NCI-H1417 treated with DMSO at 0.1 percent for 48 hours (cell line): ENCODE results near the gene CBY2.
"Not testable (repeated sequence)": the region's sequence is repeated elsewhere in the genome, so short reads cannot be mapped to it uniquely, and the experiment has no call there.

Source experiments
- DNase-seq: peaks from one replicate; lab custom pipeline; 2025; lab: John Stamatoyannopoulos, UW

CBY2 gene

DNA sequence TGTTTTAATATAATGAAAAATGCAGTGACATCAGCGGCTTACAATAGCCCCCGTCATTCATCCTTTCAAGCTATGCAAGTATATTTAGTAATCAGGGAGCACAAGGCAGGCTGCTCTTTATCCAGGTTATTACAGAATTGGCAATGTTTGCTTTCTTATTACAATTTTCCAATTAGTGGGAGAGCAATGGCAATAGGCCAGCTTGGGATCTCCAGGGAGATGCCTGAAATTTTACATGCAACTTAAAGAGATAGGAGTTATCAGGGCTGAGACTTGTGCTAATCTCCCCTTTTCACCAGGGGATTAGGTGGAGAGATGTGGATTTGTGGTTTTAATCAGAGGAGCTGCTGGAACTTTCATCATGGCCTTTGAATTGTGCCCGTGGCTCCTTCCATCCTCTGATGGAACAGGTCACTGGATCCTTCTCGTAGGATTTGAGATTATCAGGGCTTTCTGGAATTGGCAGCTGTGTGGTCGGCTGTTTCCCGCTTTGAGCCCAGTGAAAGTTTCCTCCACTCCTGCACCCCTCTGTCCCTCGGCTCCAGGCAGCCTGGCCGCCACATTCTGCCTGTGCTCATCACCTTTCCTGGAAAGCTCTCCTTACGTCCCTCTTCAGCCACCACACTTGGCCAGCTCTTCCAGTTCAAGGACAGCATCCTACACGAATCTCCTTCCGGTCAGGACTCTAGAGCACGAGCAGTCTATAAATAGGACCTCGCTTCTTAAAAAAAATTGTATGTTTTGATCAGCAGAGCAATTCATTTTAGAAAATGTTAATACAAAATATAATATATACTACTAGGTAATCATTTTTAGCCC is 47.0 kb downstream of the CBY2 start:
- no peak for DNase-seq

- DNase-seq, result no peak
Observed at GRCh38 chr13:45750566-45750965, 48.4 kb downstream of the CBY2 start.

DNA sequence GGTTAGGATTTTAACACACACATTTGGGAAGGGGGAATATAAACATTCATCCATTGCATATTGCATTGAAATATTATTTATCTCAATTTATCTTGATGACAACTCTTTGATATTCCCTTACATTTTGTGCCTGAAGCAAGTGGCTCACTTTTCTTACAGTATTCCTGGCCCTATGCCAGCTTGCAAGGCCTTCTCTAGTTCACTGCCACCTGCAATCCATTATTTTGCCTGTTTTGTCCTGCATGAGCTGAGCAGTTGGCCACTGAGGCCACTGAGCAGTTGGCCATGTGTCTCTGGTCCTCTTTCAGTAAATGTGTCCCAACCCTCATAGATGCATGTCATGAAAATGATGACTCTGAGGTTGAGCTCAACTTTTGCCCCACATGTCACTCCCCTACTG is 49.8 kb downstream of the CBY2 start:
- no peak for DNase-seq

DNA sequence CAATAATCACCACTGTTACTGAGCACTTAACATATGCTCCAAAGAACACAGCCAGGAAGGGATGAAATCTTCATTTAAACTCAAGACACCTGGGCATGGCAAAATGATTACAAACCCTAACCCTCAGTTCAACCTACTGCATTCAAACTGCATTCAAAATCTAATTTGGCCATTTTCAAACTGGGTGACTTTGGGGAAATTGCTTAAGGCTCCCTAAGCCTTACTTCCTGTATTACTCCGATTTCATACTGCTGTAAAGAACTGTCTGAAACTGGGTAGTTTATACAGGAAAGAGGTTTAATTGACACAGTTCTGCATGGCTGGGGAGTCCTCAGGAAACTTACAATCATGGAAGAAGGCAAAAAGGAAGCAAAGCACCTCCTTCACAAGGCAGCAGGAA is 50.4 kb downstream of the CBY2 start:
- no peak for DNase-seq

DNA sequence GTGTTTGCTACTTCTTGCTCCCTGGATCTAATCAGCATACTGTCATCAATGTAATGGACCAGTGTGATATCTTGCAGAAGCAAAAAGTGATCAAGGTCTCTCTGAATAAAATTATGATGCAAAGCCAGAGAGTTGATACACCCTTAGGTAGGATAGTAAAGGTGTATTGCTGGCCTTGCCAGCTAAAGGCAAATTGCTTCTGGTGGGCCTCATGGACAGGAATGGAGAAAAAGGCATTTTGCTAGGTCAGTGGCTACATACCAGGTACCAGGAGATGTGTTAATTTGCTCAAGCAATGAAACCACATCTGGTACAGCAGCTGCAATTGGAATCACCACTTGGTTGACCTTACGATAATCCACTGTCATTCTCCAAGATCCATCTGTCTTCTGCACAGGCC is 54.4 kb downstream of the CBY2 start:
- DNase-seq, result not testable (repeated sequence)

DNA sequence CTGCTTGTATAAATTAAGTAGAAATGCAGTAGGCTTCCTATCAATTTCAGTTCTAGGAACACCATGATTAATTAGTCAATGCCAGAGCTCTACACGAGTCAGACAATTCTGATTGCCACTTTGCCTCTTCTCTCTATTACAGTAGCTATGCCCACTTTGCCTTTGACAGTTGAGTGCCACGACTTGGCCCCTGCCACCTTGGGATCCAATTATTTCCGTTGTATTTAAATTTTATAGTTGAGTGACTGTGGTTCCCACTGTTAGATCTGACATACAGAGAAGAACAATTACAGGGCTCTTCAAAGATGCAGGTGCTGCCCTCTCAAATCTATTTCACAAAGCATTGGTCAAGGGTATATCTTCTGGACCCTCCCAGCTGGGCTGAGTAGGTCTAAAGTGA is 55.5 kb downstream of the CBY2 start:
- DNase-seq, result not testable (repeated sequence)

GRCh38 chr13:45763419-45763818 is 61.3 kb downstream of the CBY2 start:
- DNase-seq, result no peak
